KBM-7 (cell line): ENCODE data around the gene IFNGR2.
A peak's percentile ranks its signal among the peaks of the same experiment; 100 is the strongest.
"Not testable (repeated sequence)": the region's sequence is repeated elsewhere in the genome, so short reads cannot be mapped to it uniquely, and the experiment has no call there.

Source experiments
- DNase-seq: peaks from one replicate; pipeline ENCODE4 v3.0.0-alpha.2; 2015
- in situ Hi-C: fragments of 300-500 bp; cut with MboI; formaldehyde crosslinking; loops from 2 replicates; pipeline ENCODE4 v1.14.3; 2020; ENCODE audit warnings: low sequenced_read_pairs, low pct_unique_long_range_greater_than_20kb, mixed read lengths

IFNGR2 gene

GRCh38 chr21:33396436-33396835, 6.8 kb upstream of the IFNGR2 start:
- DNase-seq, result no peak
- in situ Hi-C loops, result no loop called here

- no peak for DNase-seq
- in situ Hi-C loops, result no loop called here
These were observed 6.3 kb upstream of the IFNGR2 start for GRCh38 chr21:33396951-33397350.

GRCh38 chr21:33397717-33398116, 5.5 kb upstream of the IFNGR2 start:
- in situ Hi-C loops, result no loop called here
- no peak for DNase-seq

GRCh38 chr21:33398361-33398760, 4.9 kb upstream of the IFNGR2 start:
- in situ Hi-C loops, result no loop called here
- DNase-seq, result no peak

- in situ Hi-C loops, result no loop called here
- peak; percentile 31 for DNase-seq
These were observed 1.6 kb upstream of the IFNGR2 start for GRCh38 chr21:33401630-33401992.

GRCh38 chr21:33402001-33402979, 923 bp upstream of the IFNGR2 start:
- in situ Hi-C loops, result no loop called here
- peak; percentile 73 for DNase-seq

- in situ Hi-C loops, result no loop called here
- DNase-seq, result peak; percentile 61
These were observed 773 bp downstream of the IFNGR2 start for GRCh38 chr21:33403786-33404585.

GRCh38 chr21:33406493-33406892, 3.3 kb downstream of the IFNGR2 start:
- DNase-seq, result no peak
- in situ Hi-C loops, result no loop called here

- in situ Hi-C loops, result no loop called here
- DNase-seq, result no peak
These were observed 8.8 kb downstream of the IFNGR2 start for GRCh38 chr21:33411949-33412430.

- in situ Hi-C loops, DNase-seq: not testable (repeated sequence)
These were observed 9.2 kb downstream of the IFNGR2 start for GRCh38 chr21:33412439-33412831.

GRCh38 chr21:33412832-33413519, 9.8 kb downstream of the IFNGR2 start:
- in situ Hi-C loops, result no loop called here
- no peak for DNase-seq

GRCh38 chr21:33414068-33414467, 10.9 kb downstream of the IFNGR2 start:
- in situ Hi-C loops, result no loop called here
- no peak for DNase-seq

- in situ Hi-C loops, result no loop called here
- no peak for DNase-seq
These were observed 11.7 kb downstream of the IFNGR2 start for GRCh38 chr21:33414926-33415325.

- DNase-seq, result no peak
- in situ Hi-C loops, result no loop called here
These were observed 15.5 kb downstream of the IFNGR2 start for GRCh38 chr21:33418691-33419090.

- DNase-seq, result no peak
- in situ Hi-C loops, result no loop called here
These were observed 16.4 kb downstream of the IFNGR2 start for GRCh38 chr21:33419538-33420123.

- in situ Hi-C loops, result no loop called here
- no peak for DNase-seq
These were observed 18.6 kb downstream of the IFNGR2 start for GRCh38 chr21:33421713-33422393.

- in situ Hi-C loops, result no loop called here
These were observed 21.0 kb downstream of the IFNGR2 start for GRCh38 chr21:33424214-33424613.

GRCh38 chr21:33425825-33426224, 22.6 kb downstream of the IFNGR2 start:
- in situ Hi-C loops, result no loop called here
- no peak for DNase-seq

More at GRCh38 chr21:33424214-33424613, 21.0 kb downstream of the IFNGR2 start:
- no peak for DNase-seq

GRCh38 chr21:33427051-33427450, 23.8 kb downstream of the IFNGR2 start:
- in situ Hi-C loops, result no loop called here

More at GRCh38 chr21:33427051-33427450, 23.8 kb downstream of the IFNGR2 start:
- DNase-seq, result no peak
